Fibroblast of mammary gland (primary cell): ENCODE results near the gene BTNL2.

Experiments used
- DNase-seq: peaks from one replicate; pipeline ENCODE4 v3.0.0-alpha.2; 2010; ENCODE audit warnings: low read depth
- H3K4me3 ChIP-seq: 2 replicates; pipeline ENCODE4 v1.5.1; 2011; ENCODE audit warnings: low read depth, mild to moderate bottlenecking, low read length, moderate library complexity; ENCODE audit not compliant: control insufficient read depth
- CTCF ChIP-seq: conservative IDR thresholded peaks from 2 replicates; pipeline ENCODE4 v1.5.1; 2011; ENCODE audit warnings: low read depth, low read length, inconsistent platforms; ENCODE audit not compliant: control insufficient read depth, insufficient read depth

BTNL2 gene

DNA sequence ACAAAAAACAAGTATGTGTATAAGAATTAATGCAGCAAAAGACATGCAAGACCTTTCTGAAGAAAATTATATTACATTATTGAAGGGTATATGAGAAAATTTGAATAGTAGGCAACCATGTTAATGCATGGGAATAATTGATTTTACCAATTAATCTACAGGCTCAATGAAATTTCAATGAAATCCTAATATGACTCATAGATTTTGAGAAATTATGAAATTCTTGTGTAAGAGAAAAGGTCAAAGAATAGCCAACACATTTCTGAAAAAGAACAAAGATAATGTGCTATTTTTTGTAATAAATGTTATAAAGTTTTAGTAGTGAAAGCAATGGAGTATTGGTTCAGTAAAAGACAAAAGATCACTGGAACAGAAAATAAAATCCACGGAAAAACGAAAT lies 53.6 kb downstream of the BTNL2 start:
- no peak for TF ChIP-seq CTCF
- DNase-seq: no peak

More for the DNA sequence above, 53.6 kb downstream of the BTNL2 start:
- no peak overlapping the region for H3K4me3 ChIP-seq
